Thyroid gland (tissue), 4 donors: Measurements from ENCODE around the gene BRD3. TPM values are rescaled to one million over a fixed set of nuclear protein-coding genes. Genes with fewer than 3 reads are reported as not detected.

Experiments
- DNase-seq, 2 donors: peaks; one replicate each; pipeline ENCODE4 v3.0.0-alpha.2; 2019
- H3K27ac ChIP-seq, 3 donors: fragments of 200-600 bp; sonication (generic); 1 replicate in 2 of 3; 2 replicates in 1 of 3; pipeline ENCODE4 v1.5.1; 2016 to 2019; ENCODE audit warnings: mild to moderate bottlenecking in 1 of 3, moderate library complexity in 1 of 3
- H3K27me3 ChIP-seq: fragments of 200-600 bp; sonication (generic); one replicate; pipeline ENCODE4 v1.5.1; 2019
- H3K36me3 ChIP-seq, 2 donors: fragments of 200-600 bp; sonication (generic); one replicate each; pipeline ENCODE4 v1.5.1; 2016 to 2019
- H3K4me1 ChIP-seq, 2 donors: fragments of 200-600 bp; sonication (generic); one replicate each; pipeline ENCODE4 v1.5.1; 2017 to 2019
- H3K4me3 ChIP-seq, 3 donors: fragments of 200-600 bp; sonication (generic); replicated peaks in 1 of 3; 1 replicate in 2 of 3; 2 replicates in 1 of 3; pipeline ENCODE4 v1.5.1; 2016; ENCODE audit warnings: mild to moderate bottlenecking in 1 of 3
- H3K9me3 ChIP-seq: fragments of 200-600 bp; sonication (generic); one replicate; pipeline ENCODE4 v1.5.1; 2017
- POLR2A ChIP-seq, 2 donors: fragments of 450-650 bp; IDR thresholded peaks; one replicate each; pipeline ENCODE4 v1.6.1; 2017; ENCODE audit warnings: antibody characterized with exemption in 2 of 2, mild to moderate bottlenecking in 2 of 2, moderate library complexity in 1 of 2
- WGBS, 2 donors: methylation state at CpG; one replicate each; pipeline ENCODE4 v1.1.5; 2017; 5-methylcytosine and 5-hydroxymethylcytosine counted together
- intact Hi-C: fragments of 100-400 bp; cut with DNase I; formaldehyde crosslinking; loops from one replicate; pipeline ENCODE4 v1.15.1; 2023
- total RNA-seq, 4 donors: library from RNA; depleted of rRNA; stranded (reverse); fragments of >200 nt; gene quantifications; one replicate each; pipeline ENCODE4 v1.2.3, GENCODE V29; 2016
- TF ChIP-seq, protein P1 (sequence below), 6 experiments: fragments of 200-600 bp in 3 of 6; fragments of 450-650 bp in 3 of 6; sonication (generic) in 3 of 6; IDR thresholded peaks; one replicate each; pipeline ENCODE4 v1.5.1; 2016 to 2019; ENCODE audit warnings: antibody characterized with exemption in 6 of 6, mild to moderate bottlenecking in 2 of 6, inconsistent platforms in 1 of 6, moderate library complexity in 1 of 6

The BRD3 gene
- total RNA-seq, 4 donors from 2014 or later: 21.6 to 42.7 (median 28.7) TPM

DNA sequence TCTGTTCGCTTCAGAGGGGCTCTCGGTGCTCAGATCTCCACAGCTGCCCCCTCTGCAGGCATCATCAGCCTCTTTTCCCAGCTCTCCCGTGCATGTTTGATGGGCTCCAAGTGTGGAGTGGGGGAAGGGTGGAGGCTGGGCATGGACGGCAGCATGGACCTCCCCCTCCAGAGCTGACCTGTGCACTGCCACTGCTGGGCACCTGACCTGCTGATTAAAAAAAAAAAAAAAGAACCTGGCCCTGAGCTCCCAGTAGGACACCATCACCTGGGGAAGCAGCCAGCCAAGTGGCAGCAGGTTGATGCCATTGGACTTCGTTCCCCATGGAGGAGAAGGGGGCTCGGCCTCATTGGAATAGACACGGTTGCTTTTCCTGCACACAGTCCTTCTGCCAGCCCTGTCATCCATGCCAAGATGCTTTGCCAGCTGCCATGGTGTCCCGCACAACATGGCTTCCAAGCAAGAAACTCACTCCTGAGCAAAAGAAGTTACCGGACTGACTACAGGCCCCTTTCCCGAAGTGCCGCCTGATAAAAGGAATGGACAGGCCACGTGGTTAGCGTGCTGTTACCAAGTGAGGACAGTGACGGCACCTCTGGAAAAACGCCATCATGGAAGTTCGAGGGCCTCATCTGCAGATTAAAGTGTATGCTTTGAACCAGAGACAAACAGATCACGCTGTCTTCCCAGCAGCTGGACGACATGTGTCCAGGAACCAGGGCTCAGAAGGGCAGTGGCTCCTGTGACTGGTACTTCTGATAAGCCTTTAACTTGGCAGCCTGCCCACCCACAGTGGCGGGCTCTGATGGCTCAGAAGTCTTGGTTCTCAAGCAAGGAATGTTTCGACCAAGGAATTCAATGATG lies 57.3 kb downstream of the BRD3 start:
- H3K4me3 ChIP-seq: no peak overlapping the region
- H3K36me3 ChIP-seq: no peaks in the 10 kb centered on the region
- H3K9me3 ChIP-seq: no peaks in the 10 kb centered on the region
- peaks cover 0 to 13% of the 10 kb centered on the region in 2 donors for H3K4me1 ChIP-seq
- H3K27ac ChIP-seq: no peak overlapping the region
- DNase-seq: peak; percentile 71 to 77
- intact Hi-C loops: no loop called here
- no peaks in the 10 kb centered on the region for H3K27me3 ChIP-seq
- 65 to 72% methylated on average over 17 of the region's 20 CpGs for WGBS, 2 donors
- TF ChIP-seq, protein P1, sequence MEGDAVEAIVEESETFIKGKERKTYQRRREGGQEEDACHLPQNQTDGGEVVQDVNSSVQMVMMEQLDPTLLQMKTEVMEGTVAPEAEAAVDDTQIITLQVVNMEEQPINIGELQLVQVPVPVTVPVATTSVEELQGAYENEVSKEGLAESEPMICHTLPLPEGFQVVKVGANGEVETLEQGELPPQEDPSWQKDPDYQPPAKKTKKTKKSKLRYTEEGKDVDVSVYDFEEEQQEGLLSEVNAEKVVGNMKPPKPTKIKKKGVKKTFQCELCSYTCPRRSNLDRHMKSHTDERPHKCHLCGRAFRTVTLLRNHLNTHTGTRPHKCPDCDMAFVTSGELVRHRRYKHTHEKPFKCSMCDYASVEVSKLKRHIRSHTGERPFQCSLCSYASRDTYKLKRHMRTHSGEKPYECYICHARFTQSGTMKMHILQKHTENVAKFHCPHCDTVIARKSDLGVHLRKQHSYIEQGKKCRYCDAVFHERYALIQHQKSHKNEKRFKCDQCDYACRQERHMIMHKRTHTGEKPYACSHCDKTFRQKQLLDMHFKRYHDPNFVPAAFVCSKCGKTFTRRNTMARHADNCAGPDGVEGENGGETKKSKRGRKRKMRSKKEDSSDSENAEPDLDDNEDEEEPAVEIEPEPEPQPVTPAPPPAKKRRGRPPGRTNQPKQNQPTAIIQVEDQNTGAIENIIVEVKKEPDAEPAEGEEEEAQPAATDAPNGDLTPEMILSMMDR (IDR thresholded peaks at IDR 0.05): no peak
- no peak for TF ChIP-seq POLR2A (IDR thresholded peaks at IDR 0.05)

DNA sequence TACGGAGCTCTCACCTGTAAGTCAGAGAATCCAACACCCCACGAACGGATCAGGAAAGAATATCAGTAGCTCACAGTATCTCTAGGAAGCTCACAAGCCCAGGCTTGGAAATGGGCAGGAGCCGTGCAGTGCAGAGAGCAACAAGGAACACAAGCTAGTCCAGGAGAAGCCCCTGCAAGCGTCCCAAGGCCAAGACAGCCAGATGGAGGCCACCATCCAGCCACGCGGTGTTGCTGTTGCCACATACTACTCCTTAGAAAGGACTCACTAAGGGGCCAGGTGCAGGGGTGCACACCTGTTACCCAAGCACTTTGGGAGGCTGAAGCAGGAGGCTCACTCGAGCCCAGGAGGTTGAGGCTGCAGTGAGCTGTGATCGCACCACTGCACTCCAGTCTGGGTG lies 60.3 kb downstream of the BRD3 start:
- WGBS, 2 donors: 56 to 59% methylated on average over 9 of the region's 9 CpGs
- no peaks in the 10 kb centered on the region for H3K36me3 ChIP-seq
- H3K4me3 ChIP-seq: no peak overlapping the region
- peaks cover 0 to 13% of the 10 kb centered on the region in 2 donors for H3K4me1 ChIP-seq
- H3K27me3 ChIP-seq: no peaks in the 10 kb centered on the region
- intact Hi-C loops: no loop called here
- H3K9me3 ChIP-seq: no peaks in the 10 kb centered on the region
- TF ChIP-seq, protein P1 (IDR thresholded peaks at IDR 0.05): no peak
- TF ChIP-seq POLR2A (IDR thresholded peaks at IDR 0.05): no peak
- DNase-seq: no peak
- no peak overlapping the region for H3K27ac ChIP-seq

DNA sequence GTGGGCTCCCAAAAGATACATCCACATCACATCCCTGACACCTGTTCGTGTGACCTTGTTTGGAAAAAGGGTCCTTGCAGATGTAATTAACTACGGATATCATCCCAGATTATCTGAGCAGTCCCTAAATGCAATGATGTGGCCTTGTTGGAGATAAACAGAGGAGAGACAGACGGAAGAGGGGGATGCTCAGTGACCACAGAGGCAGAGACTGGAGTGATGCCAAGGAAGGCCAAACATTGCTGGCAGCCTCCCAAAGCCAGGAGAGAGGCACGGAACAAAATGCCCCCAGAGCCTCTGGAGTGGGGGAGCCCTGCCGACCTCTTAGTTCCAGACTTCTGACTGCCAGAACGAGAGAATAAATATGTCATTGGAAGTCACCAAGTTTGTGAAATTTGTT lies 60.7 kb downstream of the BRD3 start:
- Histone ChIP-seq H3K4me3 (no peak overlapping the region), H3K9me3 (no peaks in the 10 kb centered on the region), H3K27me3 (no peaks in the 10 kb centered on the region), H3K27ac (no peak overlapping the region), H3K36me3 (no peaks in the 10 kb centered on the region), H3K4me1 (peaks cover 0 to 13% of the 10 kb centered on the region in 2 donors)
- TF ChIP-seq POLR2A (IDR thresholded peaks at IDR 0.05): no peak
- TF ChIP-seq, protein P1 (IDR thresholded peaks at IDR 0.05): no peak
- DNase-seq: peak; percentile 75 to 81
- 31 to 32% methylated on average over 6 of the region's 6 CpGs for WGBS, 2 donors
- intact Hi-C loops: no loop called here

DNA sequence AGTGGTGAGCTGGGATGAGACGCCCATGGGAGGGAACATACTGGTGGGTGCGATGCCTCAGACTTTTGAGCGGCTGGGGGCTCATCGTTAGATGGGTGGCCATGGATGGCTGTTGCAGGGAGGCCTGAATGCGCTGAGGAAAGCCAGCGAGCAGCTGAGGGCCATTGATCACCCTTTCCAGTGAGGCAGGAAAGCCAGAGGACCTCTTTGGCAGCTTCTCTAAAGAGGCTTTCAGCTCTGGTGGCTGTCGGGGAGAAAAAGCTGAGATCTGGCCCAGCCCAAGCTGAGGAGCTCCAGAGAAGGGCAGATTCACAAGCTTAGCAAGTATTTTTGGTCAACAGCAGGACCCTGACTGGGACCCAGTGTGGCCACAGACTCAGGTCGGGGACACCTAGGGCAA lies 62.4 kb downstream of the BRD3 start:
- Histone ChIP-seq H3K36me3 (no peaks in the 10 kb centered on the region), H3K27me3 (no peaks in the 10 kb centered on the region), H3K27ac (no peak overlapping the region), H3K4me3 (no peak overlapping the region), H3K4me1 (peaks cover 0 to 7% of the 10 kb centered on the region in 2 donors), H3K9me3 (no peaks in the 10 kb centered on the region)
- intact Hi-C loops: no loop called here
- peak; percentile 41 to 57 for DNase-seq
- TF ChIP-seq, protein P1 (IDR thresholded peaks at IDR 0.05): no peak
- TF ChIP-seq POLR2A (IDR thresholded peaks at IDR 0.05): no peak
- WGBS, 2 donors: 50 to 72% methylated on average over 2 to 8 of the region's 8 CpGs

DNA sequence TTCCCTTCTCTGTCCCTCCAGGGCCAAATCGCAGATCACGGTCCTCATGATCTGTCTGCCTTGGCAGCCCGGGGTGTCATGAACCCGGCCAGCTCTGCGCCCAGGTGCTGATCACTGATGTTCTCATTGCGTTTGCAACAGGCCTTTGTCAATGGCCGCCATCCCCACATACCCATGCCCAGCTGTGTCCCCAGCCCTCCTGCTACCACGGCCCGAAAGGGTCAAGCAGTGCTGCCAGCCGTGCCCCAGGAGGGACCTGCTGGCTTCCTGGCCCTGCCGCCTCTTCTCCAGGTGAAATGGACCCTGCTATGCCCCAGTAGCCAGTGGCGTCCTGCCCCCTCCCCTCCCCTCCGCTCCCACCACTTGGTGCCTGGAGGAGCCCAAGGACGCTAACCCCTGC lies 62.9 kb downstream of the BRD3 start:
- 82 to 84% methylated on average over 10 to 11 of the region's 14 CpGs for WGBS, 2 donors
- H3K27ac ChIP-seq: no peak overlapping the region
- H3K36me3 ChIP-seq: no peaks in the 10 kb centered on the region
- intact Hi-C loops: no loop called here
- peaks cover 0 to 7% of the 10 kb centered on the region in 2 donors for H3K4me1 ChIP-seq
- no peaks in the 10 kb centered on the region for H3K9me3 ChIP-seq
- TF ChIP-seq POLR2A (IDR thresholded peaks at IDR 0.05): no peak
- no peaks in the 10 kb centered on the region for H3K27me3 ChIP-seq
- no peak for DNase-seq
- H3K4me3 ChIP-seq: no peak overlapping the region
